Neural cell (in vitro differentiated cells): ENCODE measurements around the gene TBL1XR1. TPM values are rescaled to one million over a fixed set of nuclear protein-coding genes. Genes with fewer than 3 reads are reported as not detected.

Experiments used
- H2AFZ ChIP-seq: fragments of 200-600, 300-800 bp; sonication (generic), shearing (Covaris generic); 2 replicates; pipeline ENCODE4 v1.6.0; 2014; ENCODE audit warnings: low read depth, mild to moderate bottlenecking, antibody characterized with exemption, low read length, moderate library complexity
- H3F3A ChIP-seq: fragments of 200-600 bp; shearing (Covaris generic); 2 replicates; pipeline ENCODE4 v1.6.1; 2016; ENCODE audit warnings: mild to moderate bottlenecking, moderate library complexity, mixed read lengths, antibody characterized with exemption, low read length; ENCODE audit not compliant: insufficient read depth, poor library complexity, severe bottlenecking
- H3K27ac ChIP-seq: fragments of 200-600, 300-800 bp; sonication (generic), shearing (Covaris generic); 2 replicates; pipeline ENCODE4 v1.5.1; 2014; ENCODE audit warnings: mild to moderate bottlenecking, low read length, moderate library complexity
- H3K27me3 ChIP-seq: fragments of 300-800, 200-600 bp; sonication (generic), shearing (Covaris generic); 2 replicates; pipeline ENCODE4 v1.6.0; 2014; ENCODE audit warnings: mild to moderate bottlenecking, low read depth, low read length, moderate library complexity; ENCODE audit not compliant: insufficient read depth
- H3K36me3 ChIP-seq: fragments of 300-800, 200-600 bp; sonication (generic), shearing (Covaris generic); 2 replicates; pipeline ENCODE4 v1.5.1; 2014; ENCODE audit warnings: mild to moderate bottlenecking, antibody characterized with exemption, low read length, moderate library complexity; ENCODE audit not compliant: insufficient read depth
- H3K4me2 ChIP-seq: fragments of 300-800, 200-600 bp; sonication (generic), shearing (Covaris generic); 2 replicates; pipeline ENCODE4 v1.6.0; 2014; ENCODE audit warnings: mild to moderate bottlenecking, low read length
- H3K4me3 ChIP-seq: fragments of 300-800, 200-600 bp; sonication (generic), shearing (Covaris generic); 2 replicates; pipeline ENCODE4 v1.5.1; 2014; ENCODE audit warnings: mild to moderate bottlenecking, low read length, moderate library complexity
- H3K79me2 ChIP-seq: fragments of 200-600 bp; shearing (Covaris generic); replicated peaks from 2 replicates; pipeline ENCODE4 v1.6.0; 2014; ENCODE audit warnings: mild to moderate bottlenecking, low read length, moderate library complexity; ENCODE audit not compliant: insufficient read depth
- H3K9ac ChIP-seq: fragments of 300-800, 200-600 bp; sonication (generic), shearing (Covaris generic); 2 replicates; pipeline ENCODE4 v1.6.1; 2016; ENCODE audit warnings: mild to moderate bottlenecking, low read length, mixed read lengths
- H3K9me2 ChIP-seq: fragments of 200-600 bp; shearing (Covaris generic); 2 replicates; pipeline ENCODE4 v1.6.1; 2016; ENCODE audit warnings: mild to moderate bottlenecking, low read length, mixed read lengths; ENCODE audit not compliant: insufficient read depth
- H3K9me3 ChIP-seq: fragments of 200-600, 300-800 bp; sonication (generic), shearing (Covaris generic); 2 replicates; pipeline ENCODE4 v1.6.1; 2016; ENCODE audit warnings: mild to moderate bottlenecking, mixed run types, low read length, moderate library complexity, mixed read lengths
- H4K20me1 ChIP-seq: fragments of 200-600 bp; shearing (Covaris generic); 2 replicates; pipeline ENCODE4 v1.6.1; 2016; ENCODE audit warnings: mild to moderate bottlenecking, mixed run types; ENCODE audit not compliant: insufficient read depth
- CTCF ChIP-seq: fragments of 450-650 bp; IDR thresholded peaks from 2 replicates; pipeline ENCODE4 v1.5.1; 2014; ENCODE audit warnings: antibody characterized with exemption, mild to moderate bottlenecking, moderate library complexity; ENCODE audit not compliant: poor library complexity, severe bottlenecking
- EP300 ChIP-seq: fragments of 450-650 bp; conservative IDR thresholded peaks from 2 replicates; pipeline ENCODE4 v1.6.1; 2014; ENCODE audit warnings: antibody characterized with exemption, mild to moderate bottlenecking, moderate library complexity; ENCODE audit not compliant: poor library complexity, severe bottlenecking
- EZH2 ChIP-seq: fragments of 200-600, 300-800 bp; shearing (Covaris generic), sonication (generic); IDR thresholded peaks from 2 replicates; pipeline ENCODE4 v1.6.1; 2014; ENCODE audit warnings: antibody characterized with exemption, low read length, borderline replicate concordance, mild to moderate bottlenecking; ENCODE audit not compliant: insufficient read depth, poor library complexity, severe bottlenecking
- MXI1 ChIP-seq: fragments of 450-650 bp; conservative IDR thresholded peaks from 2 replicates; pipeline ENCODE4 v1.6.1; 2014; ENCODE audit warnings: antibody characterized with exemption, mild to moderate bottlenecking; ENCODE audit not compliant: poor library complexity, severe bottlenecking
- POLR2AphosphoS5 ChIP-seq: IDR thresholded peaks from 2 replicates; pipeline ENCODE4 v1.6.1; 2012
- RAD21 ChIP-seq: fragments of 450-650 bp; conservative IDR thresholded peaks from 2 replicates; pipeline ENCODE4 v1.6.1; 2014; ENCODE audit warnings: antibody characterized with exemption, mild to moderate bottlenecking, moderate library complexity
- REST ChIP-seq: IDR thresholded peaks from 2 replicates; pipeline ENCODE4 v1.6.1; 2012; ENCODE audit warnings: borderline replicate concordance
- SMC3 ChIP-seq: fragments of 450-650 bp; conservative IDR thresholded peaks from 2 replicates; pipeline ENCODE4 v1.6.1; 2014; ENCODE audit warnings: antibody characterized with exemption, mild to moderate bottlenecking, moderate library complexity; ENCODE audit not compliant: poor library complexity
- TAF1 ChIP-seq: IDR thresholded peaks from 2 replicates; pipeline ENCODE4 v1.6.1; 2012; ENCODE audit warnings: low read depth
- polyA plus RNA-seq: library from polyadenylated mRNA; depleted of rRNA; stranded (reverse); fragments of >200 nt; gene quantifications from 2 replicates; pipeline ENCODE4 v1.2.3, GENCODE V29; 2014

TBL1XR1 gene
- polyA plus RNA-seq, 1 donor from 2014 or later = 96.3 TPM

GRCh38 chr3:177071496-177072156, 125.7 kb downstream of the TBL1XR1 start:
- TF ChIP-seq MXI1 (no peak), EZH2 (no peak), CTCF (no peak), TAF1 (no peak), SMC3 (no peak), REST (no peak), POLR2AphosphoS5 (no peak), RAD21 (no peak), EP300 (no peak)
- H3K9me3 ChIP-seq = no peaks in the 10 kb centered on the region
- H3K36me3 ChIP-seq = no peaks in the 10 kb centered on the region
- no peak overlapping the region for H3K4me3 ChIP-seq
- peaks cover 39% of the 10 kb centered on the region for H3K79me2 ChIP-seq
- no peaks in the 10 kb centered on the region for H3K27me3 ChIP-seq
- no peak overlapping the region for H2AFZ ChIP-seq
- H3K9ac ChIP-seq = no peak overlapping the region
- no peaks in the 10 kb centered on the region for H3K9me2 ChIP-seq
- H4K20me1 ChIP-seq = no peaks in the 10 kb centered on the region
- H3K4me2 ChIP-seq = no peak overlapping the region
- H3F3A ChIP-seq = no peaks in the 10 kb centered on the region
- H3K27ac ChIP-seq = no peak overlapping the region

- H3K27ac ChIP-seq = no peak overlapping the region
These were observed 127.6 kb downstream of the TBL1XR1 start for GRCh38 chr3:177069514-177070329.

More at GRCh38 chr3:177069514-177070329, 127.6 kb downstream of the TBL1XR1 start:
- H3K79me2 ChIP-seq = peaks cover 31% of the 10 kb centered on the region
- H2AFZ ChIP-seq = no peak overlapping the region
- H3F3A ChIP-seq = no peaks in the 10 kb centered on the region
- no peaks in the 10 kb centered on the region for H4K20me1 ChIP-seq
- no peak overlapping the region for H3K4me3 ChIP-seq
- H3K27me3 ChIP-seq = no peaks in the 10 kb centered on the region
- H3K9ac ChIP-seq = no peak overlapping the region
- H3K36me3 ChIP-seq = no peaks in the 10 kb centered on the region
- no peak for TF ChIP-seq POLR2AphosphoS5
- no peak for TF ChIP-seq RAD21
- TF ChIP-seq MXI1 = no peak
- TF ChIP-seq TAF1 = no peak
- TF ChIP-seq EP300 = no peak
- TF ChIP-seq EZH2 = no peak
- no peak for TF ChIP-seq REST
- no peaks in the 10 kb centered on the region for H3K9me2 ChIP-seq
- no peak overlapping the region for H3K4me2 ChIP-seq
- no peaks in the 10 kb centered on the region for H3K9me3 ChIP-seq
